NK-92 (cell line): ENCODE measurements around the gene PCSK6.
"Not testable (repeated sequence)": the region's sequence is repeated elsewhere in the genome, so short reads cannot be mapped to it uniquely, and the experiment has no call there.

Source experiments
- DNase-seq: peaks from one replicate; lab custom pipeline; 2025; ENCODE audit not compliant: unreplicated experiment; lab: John Stamatoyannopoulos, UW

The PCSK6 gene

DNA sequence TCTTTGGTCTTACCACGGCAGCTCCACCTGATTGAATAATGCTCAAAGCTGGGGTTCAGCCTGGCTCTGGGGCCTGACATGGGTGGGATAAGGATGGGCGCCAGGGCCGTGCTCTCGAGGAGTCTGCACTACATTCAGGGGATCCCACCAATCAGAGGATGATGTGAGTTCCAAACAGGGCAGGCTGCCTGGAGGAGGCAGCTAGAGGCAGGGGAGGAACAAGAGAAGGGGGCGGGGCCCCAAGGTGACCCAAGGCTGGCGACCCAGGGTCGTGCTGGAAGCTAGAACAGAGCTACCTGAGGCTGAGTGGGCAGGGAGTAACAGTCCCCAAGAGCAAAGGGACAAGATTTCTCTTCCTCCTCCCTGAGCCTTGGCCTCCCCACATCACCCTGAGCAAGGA lies 56.1 kb downstream of the PCSK6 start:
- no peak for DNase-seq

- no peak for DNase-seq
These were observed 56.5 kb downstream of the PCSK6 start for GRCh38 chr15:101432982-101433381.

GRCh38 chr15:101431748-101432147 lies 57.8 kb downstream of the PCSK6 start:
- no peak for DNase-seq

- DNase-seq: no peak
These were observed 58.2 kb downstream of the PCSK6 start for GRCh38 chr15:101431301-101431700.

DNA sequence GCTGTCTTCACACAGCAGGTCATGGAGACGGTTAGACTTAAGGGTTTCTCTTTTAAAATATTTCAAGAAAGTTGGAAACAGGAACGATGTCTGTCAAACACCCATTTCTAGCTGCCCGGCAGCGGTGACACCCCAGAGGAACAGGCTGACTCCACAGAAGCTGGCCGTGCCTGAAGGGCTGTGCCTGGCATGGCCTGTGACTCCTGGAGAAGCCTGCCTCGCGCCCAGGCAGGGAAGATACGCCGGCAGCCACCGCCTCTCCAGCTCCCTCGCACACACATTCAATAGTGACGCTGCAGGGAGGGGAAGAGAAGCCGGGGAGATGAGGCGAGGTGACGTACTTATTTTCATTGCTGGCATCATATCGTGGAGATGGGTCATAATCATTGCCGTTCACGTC lies 59.9 kb downstream of the PCSK6 start:
- DNase-seq: no peak

DNA sequence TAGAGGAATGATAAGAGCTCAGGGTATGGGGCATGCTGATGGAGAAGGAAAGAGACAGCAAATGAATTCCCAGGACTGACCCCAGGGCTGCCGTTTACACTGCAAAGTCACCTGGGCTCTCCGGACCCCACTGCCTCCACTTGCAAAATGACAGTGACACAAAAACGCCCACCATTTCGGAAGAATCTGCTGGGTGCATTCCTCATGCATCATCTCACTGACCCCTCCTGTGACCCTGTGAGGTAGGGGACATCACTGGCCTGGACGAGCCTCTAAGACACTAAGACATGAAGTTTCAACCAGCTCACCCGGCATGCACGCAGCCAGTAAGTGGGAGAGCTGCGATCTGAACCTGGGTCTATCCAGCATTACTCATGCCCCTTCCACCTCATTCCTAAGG lies 60.3 kb downstream of the PCSK6 start:
- no peak for DNase-seq

- DNase-seq: no peak
These were observed 60.7 kb downstream of the PCSK6 start for GRCh38 chr15:101428758-101429157.

- no peak for DNase-seq
These were observed 61.7 kb downstream of the PCSK6 start for GRCh38 chr15:101427606-101428487.

DNA sequence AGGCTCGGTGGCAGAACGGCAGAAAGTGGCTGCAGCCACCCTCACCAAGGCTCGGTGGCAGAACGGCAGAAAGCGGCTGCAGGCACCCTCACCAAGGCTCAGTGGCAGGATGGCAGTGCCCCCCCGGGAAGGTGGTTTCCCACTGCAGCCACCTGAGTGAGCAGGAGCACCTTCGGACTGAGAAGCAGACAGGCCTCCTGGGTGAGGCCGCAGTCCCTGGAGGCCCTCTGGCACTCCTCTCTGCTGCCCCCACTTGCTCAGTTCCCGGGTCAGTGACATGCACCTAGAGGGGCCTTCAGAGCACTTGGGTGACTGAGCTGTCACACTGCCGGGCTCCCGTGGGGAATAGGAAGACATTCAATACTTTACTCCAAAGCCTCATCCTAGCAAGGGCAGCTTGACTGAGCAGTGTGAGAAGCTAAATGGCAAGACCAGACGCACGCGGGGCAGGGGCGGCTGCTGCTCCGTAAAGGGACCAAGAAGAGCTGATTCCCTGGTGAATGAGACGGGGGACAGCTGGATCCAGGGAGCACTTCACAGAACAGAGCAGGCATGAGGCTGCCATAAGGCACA lies 62.7 kb downstream of the PCSK6 start:
- DNase-seq: no peak

- no peak for DNase-seq
These were observed 63.6 kb downstream of the PCSK6 start for GRCh38 chr15:101425787-101426365.

DNA sequence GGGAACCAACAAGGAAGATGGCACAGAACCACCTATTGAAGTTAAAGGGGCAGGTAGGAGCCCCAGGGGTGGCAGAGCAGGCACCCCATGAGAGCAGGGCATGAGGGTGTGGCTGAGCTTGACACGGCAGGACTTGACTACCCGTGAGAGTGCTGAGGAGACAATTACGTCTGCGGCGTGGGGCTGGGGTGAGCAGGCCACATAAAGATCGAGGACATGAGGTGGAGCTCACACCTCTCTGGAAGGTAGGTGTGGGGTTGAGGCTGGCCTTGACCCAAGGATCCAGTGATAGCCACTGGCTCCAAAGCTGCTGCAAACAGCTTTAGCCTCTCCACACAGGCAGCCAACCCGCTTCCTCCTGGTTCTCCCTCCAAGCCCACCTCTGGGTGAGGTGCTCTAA lies 64.5 kb downstream of the PCSK6 start:
- DNase-seq: no peak

- DNase-seq: no peak
These were observed 69.3 kb downstream of the PCSK6 start for GRCh38 chr15:101420232-101420631.

DNA sequence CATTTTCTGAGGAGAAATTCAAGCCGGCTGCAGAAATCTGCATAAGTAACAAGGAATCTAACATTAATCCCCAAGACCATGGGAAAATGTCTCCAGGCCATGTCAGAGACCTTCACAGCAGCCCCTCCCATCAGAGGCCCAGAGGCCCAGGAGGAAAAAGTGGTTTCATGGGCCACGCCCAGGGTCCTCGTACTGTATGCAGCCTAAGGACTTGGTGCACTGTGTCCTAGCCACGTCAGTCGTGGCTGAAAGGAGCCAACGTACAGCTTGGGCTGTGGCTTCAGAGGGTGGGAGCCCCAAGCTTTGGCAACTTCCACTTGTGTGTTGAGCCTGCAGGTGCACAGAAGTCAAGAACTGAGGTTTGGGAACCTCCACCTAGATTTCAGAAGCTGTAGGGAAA lies 73.0 kb downstream of the PCSK6 start:
- not testable (repeated sequence) for DNase-seq

DNA sequence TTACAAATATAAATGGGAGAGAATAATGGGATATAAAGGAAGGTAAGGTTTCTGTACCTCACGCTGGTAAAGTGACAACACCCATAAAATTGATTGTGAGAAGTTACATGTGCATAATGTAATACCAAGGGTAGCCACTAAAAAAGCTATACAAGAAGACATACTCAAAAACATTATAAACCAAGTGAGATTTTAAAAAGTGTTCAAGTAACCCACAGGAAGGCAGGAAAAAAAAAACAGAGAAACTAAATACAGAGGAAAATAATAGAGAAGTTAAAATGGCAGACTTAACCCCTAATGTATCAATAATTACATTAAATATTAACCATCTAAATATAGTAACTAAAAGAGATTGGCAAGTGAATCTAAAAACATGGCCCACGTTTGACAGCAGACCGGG lies 76.3 kb downstream of the PCSK6 start:
- DNase-seq: no peak

GRCh38 chr15:101411581-101411980 lies 77.9 kb downstream of the PCSK6 start:
- no peak for DNase-seq

DNA sequence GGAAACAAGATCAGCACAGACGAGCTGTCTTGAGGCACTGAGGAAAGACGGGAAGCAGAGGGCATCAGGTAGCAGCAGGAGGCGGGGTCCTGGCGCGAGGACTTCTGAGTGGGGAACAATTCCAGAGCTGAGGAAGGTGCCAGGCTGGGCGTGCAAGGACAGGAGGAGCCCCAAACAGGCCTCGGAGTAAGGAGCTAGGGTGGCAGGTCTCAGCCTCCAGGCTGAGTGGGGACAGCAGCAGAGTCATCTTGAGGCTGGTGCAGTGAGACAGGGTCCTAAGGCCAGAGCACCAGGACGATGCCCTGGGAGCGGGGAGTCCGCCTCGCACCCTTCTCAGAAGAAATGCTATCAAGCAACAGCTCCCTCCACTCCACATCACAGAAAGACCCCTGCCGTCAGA lies 78.4 kb downstream of the PCSK6 start:
- no peak for DNase-seq

DNA sequence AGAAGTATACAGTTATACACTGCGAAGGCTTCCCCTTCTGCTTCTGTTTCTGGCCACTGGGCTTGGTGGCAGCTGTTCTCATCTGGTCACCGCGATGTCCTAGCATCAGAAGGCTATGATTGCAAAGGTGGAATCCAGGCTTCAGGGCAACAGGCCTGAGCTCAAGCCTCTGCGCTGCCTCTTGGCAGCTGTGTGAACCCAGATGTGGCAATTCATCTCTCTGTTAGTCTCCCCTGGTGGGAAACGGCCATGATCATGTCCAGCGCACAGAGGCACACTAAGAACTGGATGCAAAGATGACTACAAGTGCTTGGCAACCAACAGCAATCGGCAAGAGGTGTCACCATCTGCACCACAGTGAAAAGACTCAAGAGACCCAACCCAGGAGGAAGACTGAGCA lies 78.9 kb downstream of the PCSK6 start:
- no peak for DNase-seq

DNA sequence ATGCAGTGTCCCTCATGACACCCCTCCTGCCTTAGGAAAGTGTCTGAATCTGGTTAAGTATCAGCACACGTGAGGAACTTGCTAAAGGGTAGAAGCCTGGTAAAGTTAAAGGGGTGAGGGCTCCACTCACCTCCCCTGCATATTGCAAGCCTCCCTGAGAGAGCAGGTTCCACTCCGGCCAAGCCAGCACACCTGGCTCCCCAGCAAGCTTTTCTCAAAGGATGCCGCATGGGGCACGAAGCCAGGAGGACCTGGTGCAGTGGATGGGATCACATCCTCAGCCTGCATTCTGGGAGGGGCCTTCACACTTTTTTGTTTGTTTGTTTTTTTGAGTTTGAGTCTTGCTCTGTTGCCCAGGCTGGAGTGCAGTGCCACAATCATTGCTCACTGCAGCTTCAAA lies 79.9 kb downstream of the PCSK6 start:
- DNase-seq: no peak

DNA sequence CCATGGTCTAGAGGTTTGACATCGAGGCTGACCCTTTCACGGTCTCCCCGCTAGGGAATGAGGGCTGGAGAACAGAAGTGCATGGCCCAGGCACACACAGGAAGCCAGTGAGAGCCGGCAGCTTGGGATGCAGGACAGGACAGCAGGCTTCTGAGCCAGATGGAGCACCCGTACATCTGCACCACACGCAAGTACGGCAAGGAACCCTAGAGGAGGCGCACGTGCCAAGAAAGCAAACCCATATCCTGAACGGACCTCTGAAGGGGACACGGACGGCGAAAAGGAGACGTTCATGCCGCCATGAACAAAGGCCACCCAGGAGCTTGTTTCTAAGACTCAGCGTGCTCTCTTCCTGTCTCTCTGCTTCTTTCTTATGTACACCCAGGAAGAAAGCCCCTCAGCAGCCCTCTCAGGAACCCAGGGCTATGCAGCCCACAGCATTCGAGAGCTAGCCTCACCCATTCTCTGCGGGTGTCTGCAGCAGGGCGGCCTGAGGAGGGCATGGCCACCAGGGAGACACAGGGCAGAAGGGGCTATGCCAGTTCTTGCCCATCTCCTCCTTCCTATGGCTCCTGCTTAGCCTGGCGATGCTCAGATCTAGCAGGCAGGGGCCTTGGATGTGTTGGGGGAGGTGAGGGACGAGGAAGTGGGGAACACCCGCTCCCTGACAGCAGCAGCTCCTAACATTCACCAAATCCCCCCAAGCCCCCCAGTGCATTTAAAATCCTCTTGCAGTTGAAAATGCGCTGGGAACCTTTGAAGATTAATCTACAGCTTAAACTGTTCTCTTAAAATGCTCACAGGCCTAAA lies 81.3 kb downstream of the PCSK6 start:
- DNase-seq: no peak

- DNase-seq: no peak
These were observed 82.1 kb downstream of the PCSK6 start for GRCh38 chr15:101407439-101407838.

DNA sequence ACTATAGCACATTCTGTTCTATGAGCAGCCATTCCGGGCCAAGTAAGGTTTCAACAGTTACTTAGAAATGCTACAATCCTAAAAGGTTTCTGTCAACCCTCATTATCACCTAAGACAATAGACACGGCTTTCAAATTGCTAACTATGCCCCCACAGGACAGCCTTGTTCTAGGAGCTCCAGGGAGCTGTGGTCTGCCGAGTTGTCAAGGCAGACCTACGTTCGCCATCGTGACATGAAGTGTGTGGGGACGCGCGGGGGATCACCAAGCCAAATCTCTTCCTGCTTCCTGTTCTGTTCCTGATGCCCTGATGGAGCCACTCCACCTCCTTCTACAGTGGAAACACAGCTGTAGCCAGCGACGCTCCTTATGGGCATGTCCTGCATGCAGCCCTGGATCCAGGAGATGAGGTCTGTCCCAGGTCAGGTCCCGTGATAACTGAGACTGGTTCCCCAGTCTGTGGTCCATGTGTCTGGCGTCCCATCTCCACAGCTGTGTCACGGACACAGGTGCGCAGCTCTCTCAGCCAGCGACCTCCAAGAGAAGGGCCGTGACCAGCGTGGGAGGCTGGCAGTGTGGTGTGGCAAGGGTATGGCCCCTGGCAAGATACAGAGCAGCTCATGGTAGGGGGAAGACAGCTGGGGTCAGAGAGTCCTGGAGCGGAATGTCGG lies 82.8 kb downstream of the PCSK6 start:
- DNase-seq: no peak
